GM12891 (cell line): ENCODE results near the gene LRRC15.

ENCODE experiments used
- POLR2A ChIP-seq: IDR thresholded peaks from 2 replicates; pipeline ENCODE4 v1.6.1; 2011; ENCODE audit warnings: low read depth, low read length, control low read depth
- POLR2AphosphoS5 ChIP-seq: IDR thresholded peaks from 2 replicates; pipeline ENCODE4 v1.6.1; 2011; ENCODE audit warnings: low read depth, low read length, control low read depth
- SPI1 ChIP-seq: IDR thresholded peaks from 2 replicates; pipeline ENCODE4 v1.6.1; 2011; ENCODE audit warnings: low read depth, low read length, control low read depth
- TAF1 ChIP-seq: IDR thresholded peaks from 2 replicates; pipeline ENCODE4 v1.6.1; 2011; ENCODE audit warnings: low read depth, low read length, control low read depth

- TF ChIP-seq POLR2AphosphoS5, result no peak
- no peak for TF ChIP-seq POLR2A
- TF ChIP-seq TAF1, result no peak
- TF ChIP-seq SPI1, result no peak
These were observed 46.8 kb downstream of the LRRC15 start for GRCh38 chr3:194322678-194323211.
